Measurements from ENCODE around the gene SPIN1.

DNA sequence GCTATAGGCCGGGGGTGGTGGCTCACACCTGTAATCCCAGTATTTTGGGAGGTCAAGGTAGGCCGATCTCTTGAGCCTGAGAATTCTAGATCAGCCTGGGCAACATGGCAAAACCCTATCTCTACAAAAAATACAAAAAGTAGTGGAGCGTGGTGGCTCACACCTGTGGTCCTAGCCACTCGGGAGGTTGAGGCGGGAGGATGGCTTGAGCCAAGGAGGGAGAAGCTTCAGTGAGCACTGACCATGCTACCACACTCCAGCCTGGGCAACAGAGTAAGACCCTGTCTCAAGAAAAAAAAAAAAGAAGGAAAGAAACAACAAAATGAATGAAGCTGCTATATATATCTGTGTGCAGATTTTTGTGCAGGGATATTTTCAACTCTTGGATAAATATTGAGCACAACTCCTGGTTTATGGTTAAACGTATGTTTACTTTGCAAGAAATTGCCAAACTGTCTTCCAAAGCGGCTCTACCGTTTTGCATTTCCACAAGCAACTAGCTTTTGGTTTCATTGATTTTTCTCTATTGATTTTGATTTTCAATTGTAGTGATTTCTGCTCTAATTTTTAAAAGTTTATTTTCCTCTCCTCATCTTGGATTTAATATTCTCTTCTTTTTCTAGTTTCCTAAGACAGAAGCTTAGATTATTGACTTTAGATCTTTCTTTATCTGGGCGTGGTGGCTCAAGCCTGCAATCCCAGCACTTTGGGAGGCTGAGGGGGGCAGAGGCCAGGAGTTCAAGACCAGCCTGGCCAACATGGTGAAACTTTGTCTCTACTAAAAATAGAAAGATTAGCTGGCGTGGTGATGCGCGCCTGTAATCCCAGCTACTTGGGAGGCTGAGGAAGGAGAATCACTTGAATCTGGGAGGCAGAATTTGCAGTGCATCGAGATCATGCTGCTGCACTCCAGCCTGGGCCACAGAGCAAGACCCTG, 49.2 kb downstream of the SPIN1 start:
- TF ChIP-seq EP300 (IDR thresholded peaks at IDR 0.05; ENCODE audit: borderline replicate concordance), result no peak
- TF ChIP-seq MAX (IDR thresholded peaks at IDR 0.05), result no peak
